GM19455 (cell line): ENCODE results near the gene CPA4.

Experiments used
- ATAC-seq: cut with Tn5 transposase; IDR thresholded peaks from one replicate; pipeline ENCODE4 v1.9.1; 2021; ENCODE audit not compliant: unreplicated experiment

CPA4 gene

DNA sequence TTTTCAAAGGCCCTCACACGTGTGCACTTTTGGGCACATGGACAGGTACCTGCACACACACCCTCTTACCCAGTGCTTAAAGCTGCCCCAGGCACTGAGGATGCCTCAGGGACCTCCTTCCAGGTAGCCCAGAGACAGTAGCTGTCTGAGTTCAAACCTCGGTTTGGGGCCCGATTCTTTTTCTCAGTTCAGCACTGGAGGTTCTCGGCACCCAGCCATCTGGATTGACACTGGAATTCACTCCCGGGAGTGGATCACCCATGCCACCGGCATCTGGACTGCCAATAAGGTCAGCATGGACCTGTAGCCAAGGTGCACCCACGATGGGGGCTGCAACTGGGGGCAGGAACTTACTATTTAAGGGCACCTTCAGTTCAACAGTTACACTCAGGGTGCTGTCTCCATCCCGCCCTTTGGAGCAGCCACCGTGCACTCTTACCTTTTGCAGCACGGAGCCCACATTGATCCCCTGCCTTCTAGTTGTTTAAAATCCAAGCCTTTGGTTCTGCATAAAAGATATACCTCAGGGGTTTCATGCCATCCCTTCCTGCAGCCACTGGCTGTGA is 69.4 kb downstream of the CPA4 start:
- no peak for ATAC-seq

DNA sequence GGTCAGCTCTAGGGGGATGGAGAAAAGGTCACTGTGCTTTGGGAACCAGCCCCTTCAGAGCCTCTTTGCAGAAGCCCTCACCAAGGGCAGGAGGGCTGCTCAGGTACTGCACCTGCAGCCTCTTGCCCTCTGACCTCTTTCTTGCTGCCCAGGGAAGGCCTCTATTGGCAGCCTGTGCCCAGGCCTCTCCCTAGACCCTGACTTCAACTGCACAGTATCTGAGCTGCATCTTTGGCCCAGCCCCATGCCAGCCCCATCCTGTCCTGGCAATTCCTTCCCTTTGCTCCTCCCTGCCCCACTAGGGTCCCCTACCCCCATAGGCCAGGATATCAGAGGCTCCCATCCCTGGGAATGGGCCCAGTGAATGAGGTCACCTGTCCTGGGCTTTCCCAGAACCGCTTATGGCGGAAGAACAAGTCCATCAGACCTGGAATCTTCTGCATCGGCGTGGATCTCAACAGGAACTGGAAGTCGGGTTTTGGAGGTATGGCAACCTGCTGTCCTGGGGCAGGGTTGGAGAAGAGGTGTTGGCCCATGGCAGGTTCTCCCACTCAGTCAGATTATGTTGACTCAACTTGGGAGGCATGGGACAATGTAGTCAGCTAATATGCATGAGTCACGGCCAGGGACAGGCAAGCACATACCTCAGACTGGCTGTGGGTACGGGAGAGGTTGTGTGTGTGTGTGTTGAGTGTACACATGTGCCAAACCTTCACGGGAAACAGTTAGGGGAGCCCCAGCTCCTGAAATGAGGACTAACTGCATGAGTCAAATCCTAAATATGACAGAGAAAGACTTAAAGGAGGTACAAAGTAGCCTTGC is 70.3 kb downstream of the CPA4 start:
- no peak for ATAC-seq

DNA sequence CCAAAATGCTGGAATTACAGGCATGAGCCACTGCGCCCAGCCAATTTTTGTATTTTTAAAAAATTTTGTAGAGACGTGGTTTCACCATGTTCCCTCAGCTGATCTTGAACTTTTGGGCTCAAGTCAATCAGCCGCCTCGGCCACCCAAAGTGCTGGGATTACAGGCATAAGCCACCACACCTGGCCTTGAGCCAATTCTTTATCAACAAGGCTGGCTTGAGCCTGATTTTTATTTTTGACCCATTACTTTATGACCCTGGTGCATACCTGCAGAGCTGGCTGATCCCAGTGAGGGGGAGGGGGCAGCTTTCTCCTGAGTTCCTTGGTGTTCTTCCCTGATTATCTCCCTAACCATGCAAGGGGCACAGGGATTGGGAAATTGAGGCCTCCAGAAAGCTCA is 71.5 kb downstream of the CPA4 start:
- ATAC-seq: no peak

DNA sequence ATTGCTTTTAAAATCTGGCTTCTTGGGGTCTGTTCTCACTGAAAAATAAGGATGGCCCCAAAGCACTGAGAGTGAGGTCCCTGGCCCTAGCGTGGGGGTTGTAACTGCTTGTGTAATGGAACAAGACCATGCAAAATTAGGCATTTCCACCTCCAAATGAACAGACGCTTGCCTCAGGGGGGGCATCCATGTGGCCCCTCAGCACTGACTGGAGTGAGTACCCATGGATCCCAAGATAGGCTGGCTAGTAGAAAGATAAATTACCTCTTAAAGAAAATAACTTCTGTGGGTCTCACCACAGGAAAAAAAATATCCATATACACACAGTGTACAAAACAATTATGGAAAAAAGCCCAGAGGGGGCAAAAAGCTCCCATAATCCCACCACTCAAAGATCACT is 72.1 kb downstream of the CPA4 start:
- ATAC-seq: no peak

DNA sequence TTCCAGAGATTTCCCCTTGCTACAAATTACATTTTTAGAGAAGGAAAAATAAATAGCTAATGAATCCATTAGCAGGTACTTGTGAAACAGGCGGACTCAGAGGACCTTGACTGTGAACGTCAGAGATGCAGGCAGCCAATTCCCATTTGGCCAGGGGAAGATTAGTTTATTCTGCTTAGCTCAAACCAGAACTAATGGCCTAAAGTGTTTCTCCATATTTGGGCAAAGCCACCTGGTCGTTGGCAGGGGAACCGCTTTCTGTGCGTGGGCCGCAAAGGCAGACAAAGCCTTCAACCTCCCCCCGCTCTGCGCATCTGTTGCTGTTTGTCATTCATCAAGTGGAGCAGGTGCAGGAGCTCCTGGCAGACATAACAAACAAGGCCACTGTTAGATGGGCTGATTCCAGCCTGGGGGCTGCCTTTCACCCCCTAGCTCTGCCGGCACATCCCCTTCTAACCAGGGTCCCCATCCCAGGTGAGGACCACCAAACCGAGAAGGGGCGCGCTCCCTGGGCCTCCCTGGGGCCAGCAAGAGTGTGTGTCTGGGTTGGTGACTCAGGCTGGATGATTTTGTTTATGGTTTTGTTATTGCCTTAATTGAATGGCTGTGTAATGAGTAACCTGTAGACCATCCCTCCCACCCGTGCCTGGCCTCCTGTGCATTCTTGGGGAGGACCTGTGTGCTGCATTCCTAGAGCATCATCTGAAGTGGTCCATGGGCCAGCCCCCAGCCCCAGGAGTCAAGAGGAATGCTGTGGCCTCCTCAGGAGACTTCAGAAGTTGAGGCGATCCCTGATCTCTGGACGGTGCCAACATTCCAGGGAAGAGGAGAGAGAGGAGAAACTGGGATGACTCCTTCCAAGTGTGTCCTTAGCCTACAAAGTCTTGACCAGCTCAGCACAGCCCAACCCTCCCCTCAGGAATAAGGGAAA is 72.8 kb downstream of the CPA4 start:
- no peak for ATAC-seq

DNA sequence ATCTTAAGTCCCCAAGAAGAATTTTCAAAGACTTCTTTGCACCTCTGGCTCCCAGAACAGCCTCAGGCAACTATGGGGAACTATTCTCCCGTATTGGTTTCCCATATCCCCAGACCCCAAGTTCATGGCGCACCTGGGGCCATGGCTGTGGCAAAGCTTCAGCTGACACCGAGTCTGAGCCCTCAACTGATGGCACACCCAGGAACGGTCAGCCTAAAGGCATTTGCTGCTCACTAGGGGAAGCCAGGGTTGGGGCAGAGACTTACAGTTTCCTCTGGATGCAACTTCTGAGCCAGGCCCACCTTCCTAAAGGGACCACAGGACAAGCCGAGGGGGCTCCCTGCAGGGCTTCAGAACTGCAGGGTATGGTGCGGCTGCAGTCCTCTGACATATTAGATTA is 73.6 kb downstream of the CPA4 start:
- no peak for ATAC-seq

DNA sequence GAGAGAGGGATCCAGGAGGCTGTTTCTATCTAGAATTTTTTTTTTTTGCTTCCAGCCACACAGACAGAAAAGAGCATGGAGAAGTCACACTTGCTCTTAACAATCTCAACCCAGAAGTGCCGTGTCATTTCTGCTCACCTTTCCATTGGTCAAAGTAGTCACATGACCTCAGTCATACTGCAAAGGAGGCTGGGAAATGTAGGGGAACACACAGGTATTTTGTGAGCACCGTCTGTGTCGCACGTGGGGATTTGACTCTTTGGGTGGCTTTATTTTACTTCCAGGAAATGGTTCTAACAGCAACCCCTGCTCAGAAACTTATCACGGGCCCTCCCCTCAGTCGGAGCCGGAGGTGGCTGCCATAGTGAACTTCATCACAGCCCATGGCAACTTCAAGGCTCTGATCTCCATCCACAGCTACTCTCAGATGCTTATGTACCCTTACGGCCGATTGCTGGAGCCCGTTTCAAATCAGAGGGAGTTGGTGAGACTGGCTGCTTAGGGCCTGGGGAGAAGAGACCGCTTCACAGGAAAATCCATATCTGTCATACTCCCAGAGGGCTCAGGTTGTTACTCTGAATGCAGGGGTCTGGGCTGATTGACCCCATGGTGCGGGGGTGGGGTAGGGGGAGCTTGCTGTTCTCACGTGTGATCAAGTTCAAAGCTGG is 74.3 kb downstream of the CPA4 start:
- no peak for ATAC-seq

DNA sequence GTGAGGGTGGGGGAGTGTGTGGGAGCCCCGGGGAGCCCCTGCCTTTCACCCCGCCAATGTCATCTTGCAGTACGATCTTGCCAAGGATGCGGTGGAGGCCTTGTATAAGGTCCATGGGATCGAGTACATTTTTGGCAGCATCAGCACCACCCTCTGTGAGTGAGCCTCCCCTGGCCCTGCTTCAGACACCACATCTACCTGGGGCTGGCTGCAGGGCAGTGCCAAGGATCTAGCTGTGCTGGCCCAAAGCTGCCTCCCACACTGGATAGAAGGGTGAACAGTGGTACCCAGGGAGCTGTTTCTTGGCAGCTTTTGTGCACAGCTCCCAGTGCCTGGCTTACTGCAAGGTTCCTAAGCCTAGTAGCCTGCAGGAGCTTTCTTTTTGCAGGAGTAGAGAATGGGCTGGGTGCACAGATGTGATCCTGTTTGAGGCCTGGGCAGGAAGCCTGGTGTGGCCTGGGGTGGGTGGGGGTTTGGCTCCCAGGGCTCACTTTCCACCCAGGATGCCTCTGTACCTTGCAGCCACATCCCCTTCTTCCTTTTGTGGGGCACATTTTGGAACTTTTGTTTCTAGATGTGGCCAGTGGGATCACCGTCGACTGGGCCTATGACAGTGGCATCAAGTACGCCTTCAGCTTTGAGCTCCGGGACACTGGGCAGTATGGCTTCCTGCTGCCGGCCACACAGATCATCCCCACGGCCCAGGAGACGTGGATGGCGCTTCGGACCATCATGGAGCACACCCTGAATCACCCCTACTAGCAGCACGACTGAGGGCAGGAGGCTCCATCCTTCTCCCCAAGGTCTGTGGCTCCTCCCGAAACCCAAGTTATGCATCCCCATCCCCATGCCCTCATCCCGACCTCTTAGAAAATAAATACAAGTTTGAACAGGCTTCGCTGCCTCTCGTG is 75.1 kb downstream of the CPA4 start:
- ATAC-seq: no peak

DNA sequence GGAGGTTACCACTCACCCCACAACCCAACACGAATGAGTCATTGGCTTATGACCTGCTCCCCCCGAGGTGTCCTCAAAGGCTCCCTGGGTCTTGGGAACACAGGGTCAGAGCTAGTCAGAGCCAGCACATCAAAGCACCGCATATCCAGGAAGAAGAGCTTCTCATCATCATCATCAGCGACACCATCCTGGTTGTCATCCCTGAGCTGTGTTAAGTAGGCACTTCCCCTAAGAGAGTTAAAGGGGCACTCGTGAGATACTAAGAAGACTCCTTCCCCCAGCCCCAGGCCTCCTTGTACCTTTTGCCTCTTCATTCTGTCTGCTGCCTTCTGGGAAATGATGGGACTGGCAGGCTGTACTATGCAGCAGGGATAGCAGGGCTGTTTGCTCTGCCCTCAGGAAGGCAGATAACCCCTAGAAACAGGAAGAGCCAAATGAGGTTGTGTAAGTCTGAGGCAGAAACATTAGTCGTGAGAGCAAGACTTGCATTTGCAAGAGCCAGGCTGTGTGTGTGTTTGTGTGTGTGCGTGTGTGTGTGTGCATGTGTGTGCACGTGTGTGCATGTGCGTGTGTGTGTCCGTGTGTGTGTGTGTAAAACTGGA is 76.2 kb downstream of the CPA4 start:
- no peak for ATAC-seq

DNA sequence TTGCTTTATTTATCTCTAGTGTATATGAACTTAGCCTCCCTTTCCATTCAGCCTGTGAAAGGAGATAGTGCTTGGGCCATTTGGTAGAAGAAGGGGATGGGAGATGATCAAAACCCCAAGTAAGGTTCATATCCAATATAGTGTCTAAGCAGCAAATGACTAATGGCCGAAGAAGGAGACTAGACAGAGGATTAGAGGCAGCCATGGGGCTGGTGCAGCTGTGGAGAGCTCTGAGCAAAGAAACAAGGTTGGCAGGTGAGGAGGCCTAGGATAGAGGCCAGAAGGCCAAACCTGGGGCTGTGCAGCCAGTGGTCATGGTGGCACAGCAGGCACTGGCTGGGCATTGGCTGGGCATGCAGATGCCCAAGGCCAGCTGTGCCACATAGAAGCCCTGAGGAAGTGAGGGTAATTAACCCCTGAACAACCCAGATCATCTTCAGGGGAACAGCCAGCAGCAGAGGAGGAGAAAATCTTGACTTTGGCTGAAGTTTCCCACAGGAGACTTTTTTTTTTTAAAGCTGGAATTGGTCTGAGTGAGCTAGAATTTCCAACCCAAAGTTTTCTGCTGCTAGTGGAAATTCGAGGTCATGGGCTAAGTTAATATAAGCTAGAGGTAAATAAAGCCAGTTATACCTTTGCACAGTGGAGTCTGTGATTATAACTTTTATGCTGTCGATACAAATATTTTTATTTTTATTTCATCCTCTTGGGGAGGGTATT is 77.0 kb downstream of the CPA4 start:
- no peak for ATAC-seq

DNA sequence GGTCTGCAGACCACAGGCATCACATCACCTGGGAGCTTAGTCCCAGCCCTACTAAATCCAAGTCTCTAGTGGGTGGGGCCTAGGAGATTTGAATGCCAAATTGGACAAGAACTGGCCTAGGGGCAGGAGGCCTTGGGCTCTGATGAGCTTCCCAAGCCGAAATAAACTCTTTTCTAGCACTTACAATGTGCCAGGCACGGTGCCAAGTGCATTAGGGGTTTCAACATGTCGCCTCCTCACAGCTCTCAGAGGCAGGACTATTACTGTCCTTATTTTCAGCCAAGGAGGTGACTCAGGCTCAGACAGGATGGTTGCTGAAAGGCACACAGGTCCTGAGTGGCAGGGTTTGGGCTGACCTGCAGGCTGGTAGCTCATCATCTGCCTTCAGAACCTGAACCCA is 78.1 kb downstream of the CPA4 start:
- no peak for ATAC-seq

DNA sequence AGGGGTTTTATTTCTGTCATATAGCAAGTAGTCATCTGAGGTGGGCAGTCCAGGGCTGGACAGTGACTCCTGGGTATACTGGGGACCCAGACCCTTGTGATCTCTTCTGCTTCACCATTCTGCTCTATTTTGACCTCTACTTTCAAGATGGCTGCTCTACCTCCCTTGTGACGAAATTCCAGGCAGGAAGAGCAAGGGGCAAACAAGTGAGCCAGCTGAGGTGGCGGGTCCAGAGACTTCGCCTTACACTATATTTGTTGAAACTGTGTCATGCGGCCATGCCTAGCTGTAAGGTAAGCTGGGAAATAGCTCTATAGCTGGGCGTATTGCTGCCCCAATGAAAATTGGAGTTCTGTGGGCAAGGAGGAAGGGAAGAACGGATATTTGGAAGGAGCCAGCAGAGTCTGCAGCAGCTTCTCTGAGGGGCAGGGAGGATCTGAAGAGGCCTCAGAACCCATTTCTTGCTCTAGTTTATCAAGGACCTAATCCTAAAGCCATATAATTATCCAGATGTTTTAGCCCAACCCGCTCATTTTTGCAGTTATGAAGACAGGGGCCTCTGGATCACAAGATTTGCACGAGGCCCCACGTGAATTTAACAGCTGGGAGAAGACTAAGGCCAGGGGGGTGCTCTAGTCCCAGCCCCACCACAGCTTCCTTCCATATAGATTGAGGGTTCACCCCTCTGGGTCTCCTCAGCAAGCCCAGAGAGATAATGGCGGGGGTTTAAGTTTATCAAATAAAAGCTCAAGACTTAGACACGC is 79.6 kb downstream of the CPA4 start:
- ATAC-seq: no peak
